ENCODE results near the gene NME4.

DNA sequence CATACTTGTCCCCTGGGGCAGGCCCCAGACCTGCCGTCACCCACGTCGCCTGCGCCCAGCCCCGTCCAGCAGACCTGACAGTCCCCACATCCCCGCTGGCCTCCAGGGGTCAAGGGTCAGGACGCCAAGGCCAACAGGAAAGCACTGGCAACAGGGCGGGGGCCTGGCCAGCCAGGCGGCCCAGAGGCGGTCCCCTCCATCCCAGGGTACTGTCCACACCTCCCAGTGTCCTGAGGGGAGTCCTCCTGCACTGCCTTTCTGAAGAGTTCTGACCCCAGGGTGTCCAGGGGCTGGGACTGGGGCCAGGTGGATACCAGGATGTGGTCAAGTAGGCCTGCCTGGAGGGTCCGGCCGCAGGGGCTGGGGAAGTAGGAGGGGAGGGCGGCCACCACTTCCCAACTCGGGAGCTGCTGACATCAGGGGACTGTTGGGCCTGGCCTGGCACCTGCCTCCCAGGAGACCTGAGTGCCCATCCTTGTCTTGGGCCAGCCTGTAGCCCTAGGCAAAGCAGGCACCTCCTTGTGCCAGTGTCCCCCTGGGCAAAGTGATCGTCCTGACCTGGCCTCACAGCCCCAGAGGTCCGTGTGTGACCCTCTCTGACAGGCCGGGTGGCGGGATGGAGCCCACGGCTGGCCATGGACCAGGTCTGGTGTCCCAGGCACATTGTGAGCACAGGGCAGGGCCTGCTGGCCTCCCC, 37.8 kb upstream of the NME4 start:
- TF ChIP-seq, protein P1, sequence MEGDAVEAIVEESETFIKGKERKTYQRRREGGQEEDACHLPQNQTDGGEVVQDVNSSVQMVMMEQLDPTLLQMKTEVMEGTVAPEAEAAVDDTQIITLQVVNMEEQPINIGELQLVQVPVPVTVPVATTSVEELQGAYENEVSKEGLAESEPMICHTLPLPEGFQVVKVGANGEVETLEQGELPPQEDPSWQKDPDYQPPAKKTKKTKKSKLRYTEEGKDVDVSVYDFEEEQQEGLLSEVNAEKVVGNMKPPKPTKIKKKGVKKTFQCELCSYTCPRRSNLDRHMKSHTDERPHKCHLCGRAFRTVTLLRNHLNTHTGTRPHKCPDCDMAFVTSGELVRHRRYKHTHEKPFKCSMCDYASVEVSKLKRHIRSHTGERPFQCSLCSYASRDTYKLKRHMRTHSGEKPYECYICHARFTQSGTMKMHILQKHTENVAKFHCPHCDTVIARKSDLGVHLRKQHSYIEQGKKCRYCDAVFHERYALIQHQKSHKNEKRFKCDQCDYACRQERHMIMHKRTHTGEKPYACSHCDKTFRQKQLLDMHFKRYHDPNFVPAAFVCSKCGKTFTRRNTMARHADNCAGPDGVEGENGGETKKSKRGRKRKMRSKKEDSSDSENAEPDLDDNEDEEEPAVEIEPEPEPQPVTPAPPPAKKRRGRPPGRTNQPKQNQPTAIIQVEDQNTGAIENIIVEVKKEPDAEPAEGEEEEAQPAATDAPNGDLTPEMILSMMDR (conservative IDR thresholded peaks at IDR 0.05 in 1 of 2, IDR thresholded peaks at IDR 0.05 in 1 of 2; ENCODE audit: extremely low read depth in 1 of 2, insufficient read depth in 1 of 2, low read depth in 1 of 2, low read length in 2 of 2), result no peak
- TF ChIP-seq EZH2 (IDR thresholded peaks at IDR 0.05; ENCODE audit: borderline replicate concordance, low read length), result no peak

All from mammary epithelial cell (primary cell).